Endodermal cell (in vitro differentiated cells): ENCODE measurements around the gene HLA-A. TPM values are rescaled to one million over a fixed set of nuclear protein-coding genes. Genes with fewer than 3 reads are reported as not detected.

Experiments
- DNase-seq: peaks from one replicate; pipeline ENCODE4 v3.0.0-alpha.2; 2017
- H3K27ac ChIP-seq: 2 replicates; pipeline ENCODE4 v1.5.1; 2013; ENCODE audit warnings: mild to moderate bottlenecking, low read depth, low read length, moderate library complexity
- H3K27me3 ChIP-seq: 2 replicates; pipeline ENCODE4 v1.6.1; 2013; ENCODE audit warnings: mild to moderate bottlenecking, low read length, moderate library complexity; ENCODE audit not compliant: insufficient read depth, control insufficient read depth, poor library complexity, severe bottlenecking
- H3K36me3 ChIP-seq: 2 replicates; pipeline ENCODE4 v1.7.0; 2013; ENCODE audit warnings: mild to moderate bottlenecking, low read length, moderate library complexity; ENCODE audit not compliant: control insufficient read depth, insufficient read depth
- H3K4me1 ChIP-seq: one replicate; pipeline ENCODE4 v1.7.0; 2013; ENCODE audit warnings: low read length; ENCODE audit not compliant: control insufficient read depth, insufficient read depth
- H3K4me3 ChIP-seq: 2 replicates; pipeline ENCODE4 v1.5.1; 2013; ENCODE audit warnings: mild to moderate bottlenecking, low read length, moderate library complexity
- H3K9ac ChIP-seq: 2 replicates; pipeline ENCODE4 v1.6.1; 2013; ENCODE audit warnings: mild to moderate bottlenecking, low read length, moderate library complexity; ENCODE audit not compliant: poor library complexity, severe bottlenecking; ENCODE audit errors: extremely low read depth
- H3K9me3 ChIP-seq: 2 replicates; pipeline ENCODE4 v1.6.1; 2013; ENCODE audit warnings: mild to moderate bottlenecking, low read length, moderate library complexity; ENCODE audit not compliant: control insufficient read depth
- H3K27ac Mint-ChIP-seq: 2 replicates; pipeline ENCODE4 v1.8.0; 2020; ENCODE audit warnings: mixed read lengths
- H3K27me3 Mint-ChIP-seq: 2 replicates; pipeline ENCODE4 v1.8.0; 2021; ENCODE audit warnings: mild to moderate bottlenecking, mixed read lengths; ENCODE audit not compliant: insufficient read depth
- H3K36me3 Mint-ChIP-seq: 2 replicates; pipeline ENCODE4 v1.8.0; 2020; ENCODE audit warnings: low read depth, mixed read lengths
- H3K4me1 Mint-ChIP-seq: 2 replicates; pipeline ENCODE4 v1.8.0; 2020; ENCODE audit warnings: mixed read lengths
- H3K4me3 Mint-ChIP-seq: 2 replicates; pipeline ENCODE4 v1.8.0; 2020; ENCODE audit warnings: mild to moderate bottlenecking, moderate library complexity, mixed read lengths
- H3K9me3 Mint-ChIP-seq: 2 replicates; pipeline ENCODE4 v1.8.0; 2020; ENCODE audit warnings: mild to moderate bottlenecking, mixed read lengths
- WGBS, 2 experiments: methylation state at CpG; one replicate each; pipeline versions ENCODE4 v1.1.5 to v1.1.7; 2013; ENCODE audit warnings: missing lambda C conversion rate in 2 of 2, mixed read lengths in 1 of 2; ENCODE audit not compliant: insufficient coverage in 1 of 2, insufficient read length in 1 of 2; 5-methylcytosine and 5-hydroxymethylcytosine counted together
- total RNA-seq, 2 donors: library from RNA; stranded (reverse); fragmentation: NEBNext Ultra II Directional in 1 of 2; extraction: Animal tissue kit (Norgen Biotek cat#: 25700) in 1 of 2; gene quantifications; 2 replicates in 1 of 2; 3 replicates in 1 of 2; pipeline ENCODE4 v1.2.1, GENCODE V29; 2021
- TF ChIP-seq, protein P1 (sequence below): fragments of 200-600 bp; sonication (generic); conservative IDR thresholded peaks from 2 replicates; pipeline ENCODE4 v1.5.0; 2021; ENCODE audit warnings: antibody characterized with exemption, mild to moderate bottlenecking

HLA-A gene
- total RNA-seq, 2 donors from 2014 or later, result 212 to 282 TPM

DNA sequence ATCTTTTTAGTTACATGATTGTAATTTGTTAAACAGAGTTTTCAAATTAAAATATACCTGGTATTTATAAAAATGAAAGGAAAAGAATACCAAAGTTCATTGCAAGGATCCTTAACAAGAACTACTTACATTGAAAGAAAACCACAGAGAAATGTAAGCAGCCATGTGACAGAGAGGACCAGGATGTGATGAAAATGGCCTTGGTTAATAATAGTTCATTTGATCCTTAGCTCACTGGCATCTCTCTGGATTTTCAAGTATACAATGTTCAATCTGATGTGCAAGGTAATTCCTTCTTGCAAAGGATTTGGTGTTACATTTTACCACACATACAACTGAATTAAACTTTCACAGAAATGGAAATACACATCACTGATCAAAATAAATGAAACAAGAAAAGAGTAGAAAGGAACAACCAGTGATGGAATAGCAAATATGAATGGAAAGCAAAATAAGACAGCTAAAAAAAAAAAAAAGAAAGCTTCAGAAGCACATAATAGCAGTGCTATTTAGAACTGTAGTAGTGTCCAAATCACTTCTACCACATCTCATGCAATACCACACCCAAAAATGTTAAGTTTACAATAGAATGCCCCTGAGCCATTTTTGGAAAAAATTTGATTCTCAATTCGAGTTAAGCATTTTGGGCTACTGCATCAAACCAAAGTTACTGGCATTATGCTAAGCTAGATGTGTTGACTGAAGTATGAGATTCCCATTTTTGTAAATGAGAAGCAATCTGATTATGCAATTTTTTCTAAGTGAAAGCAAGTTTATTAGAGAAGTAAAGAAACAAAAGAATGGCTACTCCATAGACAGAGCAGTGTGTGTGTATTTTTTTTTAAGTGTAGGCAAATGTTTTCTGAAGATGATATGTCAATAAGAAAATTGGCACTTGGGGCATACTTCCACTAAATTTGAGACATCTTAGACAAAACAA lies 22.6 kb upstream of the HLA-A start:
- no peak overlapping the region for H3K27ac Mint-ChIP-seq
- H3K27me3 Mint-ChIP-seq, result peaks cover 69% of the 10 kb centered on the region
- Histone ChIP-seq H3K27ac (no peak overlapping the region), H3K36me3 (no peaks in the 10 kb centered on the region), H3K9me3 (no peaks in the 10 kb centered on the region), H3K27me3 (peaks cover 5% of the 10 kb centered on the region), H3K4me1 (no peaks in the 10 kb centered on the region), H3K4me3 (no peak overlapping the region), H3K9ac (no peak overlapping the region)
- no peak overlapping the region for H3K4me3 Mint-ChIP-seq
- TF ChIP-seq, protein P1, sequence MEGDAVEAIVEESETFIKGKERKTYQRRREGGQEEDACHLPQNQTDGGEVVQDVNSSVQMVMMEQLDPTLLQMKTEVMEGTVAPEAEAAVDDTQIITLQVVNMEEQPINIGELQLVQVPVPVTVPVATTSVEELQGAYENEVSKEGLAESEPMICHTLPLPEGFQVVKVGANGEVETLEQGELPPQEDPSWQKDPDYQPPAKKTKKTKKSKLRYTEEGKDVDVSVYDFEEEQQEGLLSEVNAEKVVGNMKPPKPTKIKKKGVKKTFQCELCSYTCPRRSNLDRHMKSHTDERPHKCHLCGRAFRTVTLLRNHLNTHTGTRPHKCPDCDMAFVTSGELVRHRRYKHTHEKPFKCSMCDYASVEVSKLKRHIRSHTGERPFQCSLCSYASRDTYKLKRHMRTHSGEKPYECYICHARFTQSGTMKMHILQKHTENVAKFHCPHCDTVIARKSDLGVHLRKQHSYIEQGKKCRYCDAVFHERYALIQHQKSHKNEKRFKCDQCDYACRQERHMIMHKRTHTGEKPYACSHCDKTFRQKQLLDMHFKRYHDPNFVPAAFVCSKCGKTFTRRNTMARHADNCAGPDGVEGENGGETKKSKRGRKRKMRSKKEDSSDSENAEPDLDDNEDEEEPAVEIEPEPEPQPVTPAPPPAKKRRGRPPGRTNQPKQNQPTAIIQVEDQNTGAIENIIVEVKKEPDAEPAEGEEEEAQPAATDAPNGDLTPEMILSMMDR, result no peak
- no peaks in the 10 kb centered on the region for H3K36me3 Mint-ChIP-seq
- no peak for DNase-seq
- H3K4me1 Mint-ChIP-seq, result no peaks in the 10 kb centered on the region
- 53% methylated on average over 1 of the region's 1 CpG; no CpG with 5 or more reads in 1 of the 2 experiments for WGBS, 2 experiments
- no peaks in the 10 kb centered on the region for H3K9me3 Mint-ChIP-seq

DNA sequence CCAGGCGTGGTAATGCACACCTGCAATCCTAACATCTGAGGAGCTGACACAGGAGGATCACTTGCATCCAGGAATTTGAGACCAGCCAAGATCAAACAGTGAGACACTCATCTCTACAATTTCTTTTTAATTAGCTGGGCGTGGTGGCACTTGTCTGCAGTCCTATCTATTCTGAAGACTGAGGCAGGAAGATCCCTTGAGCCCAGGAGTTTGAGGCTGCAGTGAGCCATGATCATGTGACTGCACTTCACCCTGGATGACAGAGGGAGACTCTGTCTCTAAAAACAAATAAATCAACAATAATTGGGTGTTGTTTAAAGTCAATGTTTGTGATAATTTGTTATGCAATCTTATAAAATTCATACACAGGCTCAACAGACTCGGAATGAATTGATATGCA lies 18.0 kb upstream of the HLA-A start:
- Mint-ChIP-seq H3K4me1 (no peaks in the 10 kb centered on the region), H3K4me3 (no peak overlapping the region), H3K27ac (no peak overlapping the region), H3K27me3 (peaks cover 82% of the 10 kb centered on the region), H3K36me3 (no peaks in the 10 kb centered on the region), H3K9me3 (no peaks in the 10 kb centered on the region)
- no peak for DNase-seq
- no peaks in the 10 kb centered on the region for H3K4me1 ChIP-seq
- 83% methylated on average over 1 of the region's 3 CpGs; no CpG with 5 or more reads in 1 of the 2 experiments for WGBS, 2 experiments
- H3K27me3 ChIP-seq, result peaks cover 5% of the 10 kb centered on the region
- no peak overlapping the region for H3K27ac ChIP-seq
- H3K36me3 ChIP-seq, result no peaks in the 10 kb centered on the region
- no peak overlapping the region for H3K9ac ChIP-seq
- no peak overlapping the region for H3K4me3 ChIP-seq
- no peaks in the 10 kb centered on the region for H3K9me3 ChIP-seq
- TF ChIP-seq, protein P1, result no peak

DNA sequence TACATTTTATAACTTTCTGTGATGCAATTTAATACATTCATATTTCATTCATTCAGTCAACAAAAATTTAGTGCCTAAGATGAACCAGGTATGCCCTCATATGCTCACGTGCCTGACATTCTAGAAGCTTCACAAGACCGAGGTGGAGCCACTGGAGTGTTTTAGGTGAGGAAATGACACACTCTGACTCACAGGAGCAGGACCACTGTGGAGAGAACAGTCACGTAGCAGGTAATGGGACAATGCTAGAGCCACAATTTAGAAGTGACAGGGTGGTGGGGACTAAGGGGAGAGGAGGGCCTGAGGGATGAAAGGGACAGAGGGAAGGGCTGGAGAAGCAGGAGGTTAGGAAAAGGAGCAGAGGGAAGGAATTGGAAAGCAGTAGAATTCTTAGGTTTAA lies 17.6 kb upstream of the HLA-A start:
- H3K27ac Mint-ChIP-seq, result no peak overlapping the region
- peaks cover 4% of the 10 kb centered on the region for H3K27me3 ChIP-seq
- no peaks in the 10 kb centered on the region for H3K36me3 ChIP-seq
- H3K9ac ChIP-seq, result no peak overlapping the region
- WGBS, 2 experiments, result 79% methylated on average over 3 of the region's 3 CpGs; no CpG with 5 or more reads in 1 of the 2 experiments
- no peak overlapping the region for H3K4me3 ChIP-seq
- H3K4me1 Mint-ChIP-seq, result no peaks in the 10 kb centered on the region
- H3K27me3 Mint-ChIP-seq, result peaks cover 82% of the 10 kb centered on the region
- no peaks in the 10 kb centered on the region for H3K36me3 Mint-ChIP-seq
- H3K4me1 ChIP-seq, result no peaks in the 10 kb centered on the region
- no peaks in the 10 kb centered on the region for H3K9me3 Mint-ChIP-seq
- H3K4me3 Mint-ChIP-seq, result no peak overlapping the region
- TF ChIP-seq, protein P1, result no peak
- H3K9me3 ChIP-seq, result no peaks in the 10 kb centered on the region
- H3K27ac ChIP-seq, result no peak overlapping the region
- no peak for DNase-seq
